ENCODE measurements around the gene PDE7B. TPM values are rescaled to one million over a fixed set of nuclear protein-coding genes. Genes with fewer than 3 reads are reported as not detected.
A peak's percentile ranks its signal among the peaks of the same experiment; 100 is the strongest.

Gene PDE7B
- 0.68 TPM for total RNA-seq

DNA sequence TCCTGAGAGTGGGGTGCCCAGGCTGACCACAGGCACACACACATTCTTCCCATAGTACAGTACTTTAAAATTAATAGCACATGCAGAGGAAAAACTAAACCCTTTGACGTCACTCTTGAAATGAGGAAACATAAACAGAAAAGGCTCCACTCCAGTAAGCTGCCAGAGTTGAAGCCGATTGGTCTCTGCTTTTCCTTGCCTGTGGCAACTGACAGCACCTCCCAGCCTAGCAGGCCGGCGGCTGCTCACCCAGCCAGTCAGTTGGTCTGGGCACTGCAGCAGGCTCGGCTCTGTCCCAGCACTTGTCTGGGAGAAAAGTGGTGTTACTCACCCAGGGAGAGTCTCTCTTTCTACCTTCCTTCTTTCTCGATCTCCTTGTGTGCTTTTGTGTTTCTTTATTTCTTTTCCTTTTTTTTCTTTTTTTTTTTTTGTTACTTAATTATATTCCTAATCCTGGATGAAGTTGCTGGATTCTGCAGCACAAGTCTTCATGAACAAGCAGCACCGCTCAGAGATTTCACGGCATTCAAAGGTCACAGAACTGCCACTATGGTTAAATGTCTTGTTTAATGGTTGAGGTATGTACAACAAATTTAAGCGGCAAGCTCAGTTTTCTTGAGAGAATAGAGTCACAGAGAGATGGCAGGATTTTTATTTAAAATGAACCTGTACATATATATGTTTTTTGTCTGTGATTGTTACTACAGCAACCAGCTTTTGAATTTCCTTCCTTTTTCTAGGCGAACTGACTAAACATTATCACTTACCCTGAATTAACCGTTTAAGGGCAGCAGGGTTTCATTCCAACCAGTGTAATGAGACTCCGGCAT, at the start of gene PDE7B:
TSS of gene PDE7B (plus strand) at position 260 of the 830 bp plus-strand sequence.
- peak; percentile 97 for ATAC-seq

DNA sequence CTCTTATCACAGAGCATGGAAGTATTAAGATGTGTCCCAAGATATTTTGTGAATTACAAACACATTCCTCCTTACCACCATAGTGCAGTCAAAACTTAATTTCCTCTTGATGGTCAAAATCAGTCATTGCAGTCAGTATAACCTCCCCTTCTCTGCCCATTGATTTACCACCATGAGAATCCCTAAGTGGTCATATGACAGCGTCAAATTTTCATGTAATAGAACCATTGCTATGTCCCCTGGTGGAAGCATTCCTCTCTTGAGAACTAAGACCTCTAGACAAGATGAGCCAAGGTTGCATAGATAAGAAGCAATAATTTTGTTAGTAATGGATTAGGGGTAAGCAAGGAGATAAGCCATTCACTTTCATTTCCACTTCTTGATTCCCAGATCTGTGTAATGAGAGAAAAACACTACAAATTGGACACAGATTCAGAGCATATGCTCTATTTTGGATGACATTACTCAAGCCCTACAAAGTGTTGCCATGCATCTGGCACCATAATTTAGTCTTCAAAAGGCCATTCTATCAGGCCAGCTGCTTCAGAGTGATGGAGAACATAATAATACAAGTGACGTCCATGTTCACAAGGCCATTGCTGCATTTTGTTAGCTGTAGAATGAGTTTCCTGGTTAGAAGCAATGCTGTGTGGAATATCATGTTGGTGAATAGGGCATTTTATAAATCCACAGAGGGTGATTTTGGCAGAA, 49.6 kb upstream of the PDE7B start:
- no peak for ATAC-seq

DNA sequence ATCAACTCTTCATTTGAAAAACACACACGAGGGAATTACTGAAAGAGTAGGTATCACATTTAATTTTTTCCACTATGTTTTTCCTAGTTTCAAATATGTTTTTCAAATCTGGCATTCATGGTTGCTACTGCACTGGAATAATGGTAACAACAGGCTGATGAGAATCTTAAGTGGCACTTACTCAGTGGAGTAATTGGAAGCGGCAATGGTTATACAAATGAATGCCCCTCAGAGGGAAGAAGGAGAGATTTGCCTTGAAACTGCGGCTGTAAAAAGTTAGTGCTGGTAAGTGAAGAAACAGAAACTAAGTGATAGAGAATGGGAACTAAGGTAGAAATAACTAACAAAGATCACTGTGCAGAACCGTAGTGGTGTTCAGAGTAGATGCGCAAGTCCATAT, 41.0 kb upstream of the PDE7B start:
- no peak for ATAC-seq

DNA sequence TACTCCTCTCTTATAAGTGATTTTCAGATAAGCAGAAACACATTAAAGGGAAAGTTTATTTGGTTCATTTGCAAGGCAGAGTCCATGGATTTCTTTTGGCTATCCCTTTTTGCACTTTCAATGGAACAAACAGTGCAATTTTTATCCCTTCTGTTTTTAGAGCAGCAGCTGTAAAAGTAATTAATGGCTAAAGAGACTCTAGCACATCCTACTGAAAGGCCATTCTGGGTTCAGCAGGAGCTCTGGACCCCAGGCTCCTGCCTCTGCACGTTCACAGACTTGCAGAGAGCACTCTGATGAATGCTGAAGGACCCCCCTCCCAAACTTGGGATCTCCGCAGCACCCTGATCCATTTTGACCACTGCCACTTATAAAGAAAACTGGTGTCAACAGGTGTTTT, 40.3 kb upstream of the PDE7B start:
- ATAC-seq, result no peak

DNA sequence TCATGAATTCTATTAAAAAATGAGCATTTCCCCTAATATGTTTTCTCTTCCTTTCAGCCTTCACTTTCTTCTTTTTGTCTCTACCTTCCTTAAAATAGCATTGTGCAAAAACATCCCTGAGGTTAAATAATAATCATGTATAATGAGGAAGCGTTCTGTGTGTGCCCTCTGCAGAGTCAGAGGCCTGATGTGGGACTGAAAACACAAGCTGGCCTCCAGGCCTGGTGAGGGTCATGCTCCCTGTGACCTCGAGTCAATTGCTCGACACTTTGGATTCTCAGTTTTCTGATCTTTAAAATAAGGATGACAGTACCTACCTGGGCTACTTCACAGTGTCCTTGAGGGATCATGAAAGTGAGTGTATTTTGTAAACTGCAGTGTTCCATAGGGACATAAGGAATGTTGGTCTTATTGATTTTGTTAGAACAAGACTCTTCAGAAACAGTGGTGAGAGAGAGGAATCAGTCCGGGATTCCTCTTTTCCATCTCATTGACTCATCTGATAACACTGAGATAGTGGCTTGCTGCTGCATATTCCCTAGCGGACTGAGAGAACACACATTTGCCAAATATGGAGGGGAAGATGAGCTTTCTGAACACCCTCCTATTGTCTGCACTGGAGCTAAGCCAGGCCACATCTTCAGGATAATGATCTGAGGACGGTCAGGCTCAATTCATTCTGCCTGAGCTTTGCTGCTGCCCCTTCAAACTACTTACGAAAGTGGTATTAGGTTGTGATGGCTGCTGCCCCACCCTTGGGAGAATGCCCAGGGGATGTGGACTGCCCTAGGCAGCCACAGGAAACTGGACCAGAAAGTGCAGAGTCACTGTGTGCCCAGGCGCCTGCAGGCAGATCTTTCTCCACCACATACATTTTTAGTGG, 39.6 kb upstream of the PDE7B start:
- ATAC-seq, result no peak

DNA sequence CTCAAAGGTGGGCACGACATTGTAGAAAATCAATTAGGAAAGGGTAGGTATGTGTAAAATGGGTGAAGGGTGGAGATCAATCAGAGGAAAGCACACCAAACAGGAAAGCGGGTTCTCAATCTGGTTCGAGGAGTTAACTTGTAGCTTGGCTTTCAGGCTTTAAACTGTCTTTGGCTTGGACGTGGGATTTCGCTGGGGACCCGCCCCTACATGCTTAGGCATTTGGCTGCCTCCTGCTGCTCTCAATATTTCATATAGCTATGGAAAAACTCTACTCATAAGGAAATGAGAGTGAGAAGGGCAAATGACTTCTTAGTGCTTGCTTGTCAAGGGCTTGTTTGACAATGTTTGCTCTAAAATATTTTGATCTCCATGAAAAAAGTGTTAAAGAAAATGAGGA, 38.1 kb upstream of the PDE7B start:
- no peak for ATAC-seq

DNA sequence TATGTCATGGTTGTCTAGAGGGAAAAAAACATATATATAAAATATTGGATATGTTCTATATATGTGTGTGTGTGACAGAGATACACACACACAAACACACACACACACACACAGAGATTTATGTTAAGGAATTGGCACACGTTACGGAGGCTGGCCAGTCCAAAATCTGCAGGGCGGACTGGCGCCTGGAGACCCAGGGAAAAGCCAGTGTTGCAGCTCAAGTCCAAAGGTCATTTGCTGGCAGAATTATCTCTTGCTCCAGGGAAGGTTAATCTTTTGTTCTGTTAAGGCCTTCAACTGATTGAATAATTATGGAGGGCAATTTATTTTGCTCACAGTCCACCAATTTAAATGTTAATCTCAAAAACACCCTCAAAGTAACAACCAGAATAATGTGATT, 37.5 kb upstream of the PDE7B start:
- ATAC-seq, result no peak

DNA sequence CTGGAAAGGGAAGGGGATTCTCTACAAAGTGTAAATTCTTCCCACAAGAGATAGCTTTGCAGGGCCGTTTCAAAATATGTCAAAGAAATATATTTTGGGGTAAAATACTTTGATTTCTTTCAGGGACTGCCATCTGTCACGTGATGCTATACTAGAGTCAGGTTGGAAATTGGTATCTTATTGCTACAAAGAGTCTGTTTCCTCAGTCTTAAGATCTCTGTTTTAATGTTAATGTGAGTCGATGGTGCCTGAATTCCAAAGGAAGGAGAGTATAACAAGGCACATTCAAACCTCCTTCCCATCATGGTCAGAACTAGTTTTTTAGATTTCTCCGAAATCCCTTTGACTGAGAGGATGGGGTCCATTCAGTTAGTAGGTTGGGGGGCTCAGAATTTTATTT, 36.3 kb upstream of the PDE7B start:
- no peak for ATAC-seq

DNA sequence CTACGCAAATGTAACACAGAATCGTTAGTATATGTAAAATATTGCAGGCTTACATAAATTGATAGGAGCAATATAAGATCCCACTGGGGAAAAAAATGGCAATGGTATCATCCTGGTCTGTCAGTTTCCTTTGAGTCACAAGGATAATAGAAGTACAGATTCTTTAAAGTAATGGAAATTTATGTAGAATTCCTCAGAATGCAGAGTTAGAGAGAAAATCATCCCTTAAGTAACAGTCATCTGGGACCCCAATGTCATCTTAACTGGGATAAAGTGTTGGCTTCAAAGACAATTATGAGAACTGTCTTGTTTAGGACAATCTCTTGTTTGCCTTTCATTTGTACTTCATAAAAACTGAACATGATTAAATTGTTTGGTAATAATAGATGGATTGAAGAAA, 34.5 kb upstream of the PDE7B start:
- no peak for ATAC-seq

DNA sequence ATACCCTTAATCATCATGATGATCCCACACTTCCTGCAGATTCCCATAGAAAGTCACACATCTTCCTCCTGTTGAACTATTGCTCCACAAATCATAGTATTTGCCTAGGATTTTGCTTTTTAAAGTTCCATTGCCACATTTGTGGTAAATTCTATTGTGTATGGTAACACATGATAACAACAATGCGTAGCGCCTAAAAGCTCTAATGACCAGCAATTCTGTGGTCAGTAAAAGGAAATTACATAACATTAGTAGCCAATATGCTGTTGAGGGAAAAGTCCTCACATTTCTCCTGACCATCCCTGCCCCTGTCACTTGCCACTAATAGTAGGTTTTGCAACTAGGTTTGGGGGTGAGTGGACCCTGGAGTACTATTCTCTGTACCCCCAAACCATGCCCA, 31.8 kb upstream of the PDE7B start:
- ATAC-seq, result no peak

DNA sequence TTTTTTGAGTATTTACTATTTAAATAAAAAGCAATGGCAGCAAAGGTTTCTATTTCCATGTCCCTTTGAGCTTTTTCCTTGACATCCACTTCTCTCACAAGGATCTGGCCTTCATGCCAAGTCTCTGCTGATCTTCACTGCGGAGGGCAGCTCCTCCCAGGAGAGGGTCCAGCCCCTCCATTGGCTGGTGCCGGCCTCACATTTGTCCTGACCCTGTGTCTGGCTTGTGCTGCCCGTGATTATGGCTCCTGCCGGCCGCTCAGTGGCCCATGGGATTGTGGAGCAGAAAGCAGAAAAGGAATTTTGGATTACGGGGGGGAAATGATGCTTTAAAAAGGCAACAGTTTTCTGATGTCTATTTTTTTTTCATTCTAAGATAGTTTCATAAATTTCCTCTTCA, 31.2 kb upstream of the PDE7B start:
- no peak for ATAC-seq

DNA sequence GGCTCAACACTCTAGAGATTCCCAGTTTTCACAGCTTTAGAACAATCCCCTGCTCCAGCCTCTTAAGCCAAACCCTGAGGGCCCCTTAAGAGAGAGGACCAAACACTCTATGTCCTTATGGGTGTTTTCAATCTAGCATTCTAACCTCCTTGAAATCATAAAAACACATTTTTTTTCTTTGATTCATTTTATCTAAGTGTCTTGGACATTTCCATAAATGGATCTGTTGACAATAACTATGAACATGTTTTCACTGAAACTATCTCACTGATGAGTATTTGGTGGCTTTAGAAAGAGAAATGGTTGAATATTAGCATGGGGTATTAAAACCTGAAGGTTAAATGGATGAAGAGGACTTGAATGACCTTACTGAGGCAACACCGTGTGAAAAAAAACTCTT, 27.6 kb upstream of the PDE7B start:
- ATAC-seq, result no peak

DNA sequence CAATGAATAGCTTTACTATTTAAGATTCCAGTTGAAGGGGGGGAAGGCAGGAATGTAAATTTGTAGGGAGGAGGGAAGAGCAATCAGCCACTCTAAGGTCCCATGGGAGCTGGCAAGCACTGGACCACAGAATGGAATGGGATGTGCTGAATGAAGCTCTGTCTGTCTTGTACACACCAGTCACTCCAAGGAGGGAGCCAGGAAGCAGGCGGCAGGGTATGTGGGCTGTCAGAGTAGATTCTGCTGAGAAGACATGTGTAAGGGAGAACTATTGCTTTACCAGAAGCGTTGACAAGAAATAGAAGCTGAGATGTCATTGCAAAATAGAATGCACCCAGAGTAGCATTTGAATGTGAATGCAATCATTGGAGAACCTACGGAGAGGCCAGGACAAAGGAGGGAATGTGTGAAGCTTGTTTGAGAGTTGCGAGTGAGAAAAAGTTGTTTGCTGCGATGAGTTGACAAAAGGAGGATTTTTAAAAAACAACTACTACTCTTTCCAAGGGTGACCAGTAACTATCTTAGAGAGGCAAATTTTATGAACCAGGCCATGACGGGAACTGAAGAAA, 25.2 kb upstream of the PDE7B start:
- no peak for ATAC-seq

DNA sequence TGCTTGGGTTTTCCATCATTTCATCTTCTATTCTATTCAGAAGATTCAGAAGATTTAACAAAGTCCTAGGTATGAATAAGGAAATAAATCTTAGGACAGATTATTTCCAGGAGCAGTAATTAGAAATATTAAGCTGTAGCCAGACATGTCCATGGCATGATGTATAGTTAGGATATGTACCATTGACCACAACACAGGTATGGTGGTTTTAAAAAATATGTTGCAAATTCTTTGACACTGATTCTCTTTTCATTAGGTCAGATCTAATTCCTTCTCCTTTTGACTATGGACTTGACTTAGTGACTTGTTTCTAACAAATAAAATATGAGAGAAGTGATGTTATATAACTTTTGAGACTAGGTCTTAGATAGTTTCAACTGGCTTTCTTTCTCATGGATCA, 23.5 kb upstream of the PDE7B start:
- no peak for ATAC-seq

DNA sequence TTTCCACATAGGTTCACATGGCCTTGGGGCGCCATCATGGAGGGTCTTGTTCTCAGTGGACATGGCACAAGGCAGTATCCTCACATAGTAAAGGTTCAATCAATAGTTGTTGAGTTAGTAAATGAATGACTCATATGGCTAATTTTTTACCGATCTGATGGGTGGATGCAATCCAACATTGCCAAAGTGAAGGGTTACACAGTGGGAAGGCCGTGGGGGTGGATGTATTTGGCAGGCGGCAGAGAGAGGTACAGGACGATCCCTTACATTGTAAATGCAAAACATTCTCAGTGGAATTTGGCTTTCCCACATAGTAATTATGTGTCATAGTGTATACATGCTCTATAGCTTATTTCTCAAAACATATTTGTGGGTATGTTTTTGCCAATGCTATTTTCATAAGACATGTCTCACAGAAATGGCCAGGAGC, 21.0 kb upstream of the PDE7B start:
- ATAC-seq, result no peak

DNA sequence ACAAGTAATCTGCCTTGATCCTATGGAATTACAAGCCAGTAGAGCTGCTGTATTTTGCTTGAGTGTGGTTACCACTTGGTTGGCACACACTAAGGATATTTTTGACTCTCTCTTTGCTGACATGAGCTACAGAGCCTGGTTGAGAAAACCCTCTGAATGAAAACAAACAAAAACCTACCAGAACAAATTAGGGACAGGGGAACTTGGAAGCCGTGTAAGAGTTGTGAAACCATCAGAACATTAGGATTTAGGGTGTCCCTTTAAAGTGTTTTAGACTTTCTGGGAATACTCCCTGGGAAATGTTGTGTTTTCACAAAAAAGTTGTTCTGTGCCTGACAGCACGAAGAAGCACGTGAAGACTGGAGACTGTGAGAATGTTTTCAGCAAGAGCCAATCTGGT, 20.5 kb upstream of the PDE7B start:
- no peak for ATAC-seq

DNA sequence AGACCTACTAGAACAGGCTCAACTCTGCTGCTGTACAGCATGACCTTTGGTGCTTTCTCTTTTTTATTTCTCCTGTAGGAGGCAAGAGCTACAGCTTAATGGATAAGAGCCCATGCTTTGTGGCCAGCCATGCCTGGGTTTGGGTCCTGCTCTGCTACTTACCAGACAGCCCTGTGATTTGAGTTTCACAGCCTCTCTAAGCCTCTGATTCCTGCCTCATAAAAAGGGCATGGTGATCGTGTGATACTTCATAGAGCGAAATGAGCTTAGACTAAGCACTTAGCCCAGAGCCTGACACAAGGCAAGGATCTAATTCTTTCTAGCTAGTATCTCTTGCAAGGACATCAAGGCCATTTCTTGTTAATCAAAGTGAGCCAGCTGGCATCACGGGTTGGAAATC, 19.3 kb upstream of the PDE7B start:
- no peak for ATAC-seq

DNA sequence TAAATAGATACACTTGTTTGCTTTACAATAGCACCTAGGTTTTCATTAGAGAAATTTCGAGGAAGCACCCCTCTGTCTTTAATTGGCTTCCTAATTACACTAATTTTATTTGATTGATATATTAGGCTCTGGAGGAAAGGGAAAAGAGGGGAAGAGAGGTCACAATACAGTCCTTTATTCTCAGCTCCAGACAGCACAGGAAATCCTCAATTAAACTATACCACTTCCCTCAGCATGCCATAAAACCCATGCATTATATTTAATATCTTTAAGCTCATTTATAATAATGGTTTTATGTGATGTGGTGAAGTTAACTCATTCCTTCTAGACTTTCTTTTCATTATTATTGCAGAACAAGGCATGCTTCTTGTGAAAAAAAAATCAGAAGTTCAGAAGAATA, 17.7 kb upstream of the PDE7B start:
- no peak for ATAC-seq

DNA sequence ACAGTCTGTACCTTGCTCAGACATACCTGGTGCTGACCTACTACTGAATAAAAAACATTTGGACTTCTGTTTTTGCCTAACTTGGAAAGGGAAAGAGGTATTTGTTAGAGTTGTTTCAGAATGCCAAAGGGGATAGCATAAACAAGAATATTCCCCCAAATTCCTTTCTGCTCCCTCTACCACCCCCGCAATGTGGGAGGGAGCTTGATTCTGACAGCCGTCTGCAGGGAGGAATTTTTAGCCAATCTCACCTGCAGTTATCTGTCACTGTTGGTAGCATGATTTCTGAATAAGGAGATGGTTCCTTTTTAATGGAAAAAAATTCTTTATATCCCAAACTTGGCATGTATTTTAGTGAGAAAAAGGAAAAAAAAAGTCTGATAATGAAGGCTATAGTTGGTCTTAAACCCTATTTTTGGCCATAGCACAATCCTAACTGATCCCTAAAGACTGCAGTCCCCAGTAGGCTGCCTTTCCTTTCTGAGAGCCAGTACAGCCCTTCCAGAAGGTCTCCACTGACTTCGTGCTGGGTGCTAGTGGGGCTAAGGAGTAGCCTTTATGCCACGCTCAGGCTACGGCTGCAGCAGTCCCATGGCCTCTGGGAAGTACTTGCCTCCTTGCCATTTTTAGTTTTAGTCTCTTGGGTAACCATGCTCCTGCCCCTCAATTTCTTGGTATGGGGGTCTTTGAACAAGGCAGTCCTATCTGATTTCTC, 13.6 kb upstream of the PDE7B start:
- no peak for ATAC-seq

DNA sequence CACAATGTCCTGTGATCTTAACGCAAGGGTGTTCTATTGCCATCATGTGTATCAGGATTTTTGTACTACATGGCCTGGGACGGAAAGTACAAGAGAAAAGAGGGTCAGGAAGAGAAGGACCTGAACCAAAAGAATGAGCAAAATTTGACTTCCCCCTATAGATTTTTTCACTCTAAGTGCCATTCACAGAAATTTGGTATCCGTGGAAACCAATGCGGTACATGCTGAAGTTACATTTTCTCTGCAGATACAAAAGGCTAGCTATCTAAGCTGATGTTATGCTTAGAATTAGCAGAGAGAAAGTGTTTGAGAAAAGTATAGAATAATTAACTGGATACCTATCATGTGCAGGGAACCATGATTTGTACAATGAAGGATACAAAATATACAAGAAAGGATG, 12.4 kb upstream of the PDE7B start:
- ATAC-seq, result no peak

DNA sequence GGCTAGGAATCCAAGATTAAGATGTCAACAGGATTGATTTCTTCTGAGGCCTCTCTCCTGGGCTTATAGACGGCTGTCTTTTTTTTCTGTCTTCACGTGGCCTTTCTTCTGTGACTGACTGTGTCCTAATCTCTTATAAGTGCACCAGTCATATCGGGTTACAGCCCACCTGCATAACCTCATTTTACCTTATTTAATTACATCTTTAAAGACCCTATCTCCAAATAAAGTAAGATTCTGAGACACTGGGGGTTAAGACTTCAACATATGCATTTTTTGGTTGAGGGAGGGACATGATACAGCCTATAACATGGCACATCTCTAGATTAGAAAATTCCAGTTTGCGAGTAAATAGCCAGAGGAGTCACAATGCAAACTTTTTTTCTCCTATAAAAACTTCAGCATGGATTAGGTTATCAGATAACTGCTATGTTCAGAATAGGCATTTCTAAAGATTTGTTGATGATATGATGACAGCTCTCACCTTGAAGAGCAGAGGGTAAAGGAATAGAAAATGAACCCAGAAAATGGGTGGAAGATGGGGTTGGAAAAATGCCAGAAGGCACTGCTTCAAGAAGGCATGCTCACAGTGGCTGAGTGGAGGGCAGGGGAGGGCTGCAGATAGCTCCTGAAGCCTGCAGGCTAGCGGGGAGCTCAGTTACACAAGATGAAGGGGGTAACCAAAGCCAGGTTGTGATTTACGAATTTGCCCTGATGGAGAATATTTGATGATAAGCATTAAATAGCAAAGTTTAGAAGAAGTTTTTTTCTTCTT, 8.7 kb upstream of the PDE7B start:
- no peak for ATAC-seq
